A549 (cell line): Measurements from ENCODE around the gene INTS6.

Experiments
- JUNB ChIP-seq: fragments of >200 bp; sonication (Bioruptor Twin); formaldehyde crosslinking; IDR thresholded peaks from 2 replicates; pipeline ENCODE4 v1.6.1; 2016
- KDM1A ChIP-seq: fragments of 200-600 bp; sonication (generic); IDR thresholded peaks from 2 replicates; pipeline ENCODE4 v1.6.1; 2016; ENCODE audit warnings: low read depth, mild to moderate bottlenecking
- POLR2A ChIP-seq: IDR thresholded peaks from 2 replicates; pipeline ENCODE4 v1.6.1; 2012; ENCODE audit warnings: mild to moderate bottlenecking, low read length
- TF ChIP-seq, protein P1 (sequence below): fragments of >200 bp; sonication (Bioruptor Twin); formaldehyde crosslinking; IDR thresholded peaks from 3 replicates; pipeline ENCODE4 v1.5.1; 2016
- TF ChIP-seq, protein P2 (sequence below): fragments of 450-650 bp; IDR thresholded peaks from 2 replicates; pipeline ENCODE4 v1.6.1; 2014; ENCODE audit warnings: antibody characterized with exemption

GRCh38 chr13:51326777-51327176 is 126.1 kb downstream of the INTS6 start:
- TF ChIP-seq JUNB, result no peak
- no peak for TF ChIP-seq POLR2A
- TF ChIP-seq, protein P1, sequence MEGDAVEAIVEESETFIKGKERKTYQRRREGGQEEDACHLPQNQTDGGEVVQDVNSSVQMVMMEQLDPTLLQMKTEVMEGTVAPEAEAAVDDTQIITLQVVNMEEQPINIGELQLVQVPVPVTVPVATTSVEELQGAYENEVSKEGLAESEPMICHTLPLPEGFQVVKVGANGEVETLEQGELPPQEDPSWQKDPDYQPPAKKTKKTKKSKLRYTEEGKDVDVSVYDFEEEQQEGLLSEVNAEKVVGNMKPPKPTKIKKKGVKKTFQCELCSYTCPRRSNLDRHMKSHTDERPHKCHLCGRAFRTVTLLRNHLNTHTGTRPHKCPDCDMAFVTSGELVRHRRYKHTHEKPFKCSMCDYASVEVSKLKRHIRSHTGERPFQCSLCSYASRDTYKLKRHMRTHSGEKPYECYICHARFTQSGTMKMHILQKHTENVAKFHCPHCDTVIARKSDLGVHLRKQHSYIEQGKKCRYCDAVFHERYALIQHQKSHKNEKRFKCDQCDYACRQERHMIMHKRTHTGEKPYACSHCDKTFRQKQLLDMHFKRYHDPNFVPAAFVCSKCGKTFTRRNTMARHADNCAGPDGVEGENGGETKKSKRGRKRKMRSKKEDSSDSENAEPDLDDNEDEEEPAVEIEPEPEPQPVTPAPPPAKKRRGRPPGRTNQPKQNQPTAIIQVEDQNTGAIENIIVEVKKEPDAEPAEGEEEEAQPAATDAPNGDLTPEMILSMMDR, result no peak
- no peak for TF ChIP-seq KDM1A
- TF ChIP-seq, protein P2, sequence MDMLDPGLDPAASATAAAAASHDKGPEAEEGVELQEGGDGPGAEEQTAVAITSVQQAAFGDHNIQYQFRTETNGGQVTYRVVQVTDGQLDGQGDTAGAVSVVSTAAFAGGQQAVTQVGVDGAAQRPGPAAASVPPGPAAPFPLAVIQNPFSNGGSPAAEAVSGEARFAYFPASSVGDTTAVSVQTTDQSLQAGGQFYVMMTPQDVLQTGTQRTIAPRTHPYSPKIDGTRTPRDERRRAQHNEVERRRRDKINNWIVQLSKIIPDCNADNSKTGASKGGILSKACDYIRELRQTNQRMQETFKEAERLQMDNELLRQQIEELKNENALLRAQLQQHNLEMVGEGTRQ, result no peak
